DMS79 treated with DMSO at 0.1 percent for 48 hours (cell line): ENCODE results near the gene UVSSA.
"Not testable (repeated sequence)": the region's sequence is repeated elsewhere in the genome, so short reads cannot be mapped to it uniquely, and the experiment has no call there.

Experiments used
- DNase-seq: peaks from one replicate; lab custom pipeline; 2025; lab: John Stamatoyannopoulos, UW

UVSSA gene

DNA sequence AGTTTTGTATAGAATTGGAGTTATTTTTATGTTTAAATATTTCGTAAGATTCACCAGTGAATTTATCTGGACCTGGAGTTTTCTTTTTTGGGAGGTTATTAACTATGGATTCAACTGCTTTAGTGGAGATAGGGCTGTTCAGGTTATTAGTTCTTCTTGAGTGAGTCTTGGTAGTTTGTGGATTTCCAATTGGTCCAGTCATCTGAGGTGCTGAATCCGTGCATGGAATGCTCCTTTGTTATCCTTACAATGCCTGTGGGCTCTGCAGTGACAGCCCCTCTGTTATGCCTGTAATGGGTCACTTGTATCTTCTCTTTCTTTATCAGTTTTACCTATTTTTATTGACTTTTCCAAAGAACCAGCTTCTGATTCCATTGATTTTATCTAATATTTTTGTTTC, 74.6 kb downstream of the UVSSA start:
- DNase-seq, result no peak

DNA sequence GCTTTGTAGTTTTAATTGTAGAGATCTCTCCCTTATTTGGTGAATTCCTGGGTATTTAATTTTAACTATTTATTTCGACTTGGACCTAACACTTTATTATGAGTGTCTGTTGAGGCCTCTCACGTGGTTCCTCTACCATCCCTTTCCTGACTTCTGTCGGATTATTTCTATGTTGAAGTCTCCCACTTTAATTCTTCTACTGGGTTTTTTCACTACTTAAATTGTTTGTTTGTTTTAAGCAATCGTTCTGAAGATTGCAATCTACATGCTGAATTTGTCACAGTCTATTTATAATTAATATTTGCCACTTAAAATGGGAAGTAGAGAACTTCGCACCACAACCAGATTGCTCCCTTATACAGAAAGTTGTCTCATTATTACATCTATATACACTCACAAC, 80.0 kb downstream of the UVSSA start:
- DNase-seq, result no peak

DNA sequence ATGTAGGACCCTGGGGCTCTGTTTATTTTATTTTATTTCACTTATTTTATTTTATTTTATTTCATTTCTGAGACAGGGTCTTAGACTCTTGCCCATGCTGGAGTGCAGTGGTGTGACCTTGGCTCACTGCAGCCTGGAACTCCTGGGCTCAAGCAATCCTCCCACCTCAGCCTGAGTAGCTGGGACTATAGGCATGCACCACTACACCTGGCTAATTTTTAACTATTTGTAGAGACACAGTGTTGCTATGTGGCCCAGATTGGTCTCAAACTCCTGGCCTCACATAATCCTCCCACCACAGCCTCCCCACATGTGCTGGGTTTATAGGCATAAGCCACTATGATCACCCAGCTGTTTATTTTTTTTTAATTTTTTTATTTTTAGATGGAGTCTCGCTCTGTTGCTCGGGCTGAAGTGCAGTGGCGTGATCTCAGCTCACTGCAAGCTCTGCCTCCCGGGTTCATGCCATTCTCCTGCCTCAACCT, 96.7 kb downstream of the UVSSA start:
- not testable (repeated sequence) for DNase-seq
